HEK293 (cell line): ENCODE measurements around the gene RBM14.

Source experiments
- CTCF ChIA-PET: fragments of 350-600 bp; formaldehyde crosslinking; extraction: SDS; loops from one replicate; lab custom pipeline; 2021; ENCODE audit warnings: antibody characterized with exemption; lab: Yijun Ruan, JAX
- POLR2A ChIA-PET: fragments of 300-600 bp; formaldehyde crosslinking; extraction: SDS; loops from one replicate; lab custom pipeline; 2020; ENCODE audit warnings: antibody characterized with exemption, inconsistent platforms; lab: Yijun Ruan, JAX
- H3K27ac ChIP-seq: fragments of 200-500 bp; sonication (Bioruptor generic); 2 replicates; pipeline ENCODE4 v1.5.1; 2014; ENCODE audit warnings: low read depth, low read length, control low read depth, inconsistent platforms; ENCODE audit errors: extremely low read depth
- H3K36me3 ChIP-seq, 2 experiments: fragments of 200-500 bp in 1 of 2; sonication (Bioruptor generic) in 1 of 2; 1 replicate in 1 of 2; 2 replicates in 1 of 2; pipeline ENCODE4 v1.5.1; 2014 to 2017; ENCODE audit warnings: inconsistent platforms in 2 of 2, low read length in 2 of 2; ENCODE audit not compliant: control insufficient read depth in 2 of 2, insufficient read depth in 1 of 2
- H3K4me1 ChIP-seq: fragments of 200-500 bp; sonication (Bioruptor generic); 2 replicates; pipeline ENCODE4 v1.5.1; 2014; ENCODE audit warnings: mild to moderate bottlenecking, low read length, inconsistent platforms; ENCODE audit not compliant: control insufficient read depth, insufficient read depth
- H3K4me3 ChIP-seq: 2 replicates; pipeline ENCODE4 v1.5.1; 2011; ENCODE audit warnings: low read depth, mild to moderate bottlenecking, control low read depth, low read length, moderate library complexity
- H3K9me3 ChIP-seq: fragments of 200-500 bp; sonication (Bioruptor generic); 2 replicates; pipeline ENCODE4 v1.5.1; 2014; ENCODE audit warnings: low read depth, low read length, inconsistent platforms; ENCODE audit not compliant: control insufficient read depth, insufficient read depth
- GLI4 ChIP-seq: fragments of 450-650 bp; formaldehyde crosslinking; IDR thresholded peaks from 2 replicates; pipeline ENCODE4 v1.5.1; 2016; ENCODE audit warnings: missing biosample characterization, missing genetic modification characterization
- GLIS1 ChIP-seq: fragments of 450-650 bp; formaldehyde crosslinking; IDR thresholded peaks from 2 replicates; pipeline ENCODE4 v1.5.1; 2016; ENCODE audit warnings: missing biosample characterization, missing genetic modification characterization
- KLF17 ChIP-seq: fragments of 450-650 bp; formaldehyde crosslinking; IDR thresholded peaks from 2 replicates; pipeline ENCODE4 v1.5.1; 2016; ENCODE audit warnings: missing biosample characterization, missing genetic modification characterization
- PRDM6 ChIP-seq: fragments of 450-650 bp; formaldehyde crosslinking; IDR thresholded peaks from 2 replicates; pipeline ENCODE4 v1.5.1; 2017; ENCODE audit warnings: missing biosample characterization, missing genetic modification characterization
- SCRT1 ChIP-seq: fragments of 450-650 bp; formaldehyde crosslinking; IDR thresholded peaks from 2 replicates; pipeline ENCODE4 v1.5.1; 2016; ENCODE audit warnings: missing biosample characterization, missing genetic modification characterization, borderline replicate concordance
- ZBTB10 ChIP-seq: fragments of 450-650 bp; formaldehyde crosslinking; IDR thresholded peaks from 2 replicates; pipeline ENCODE4 v1.5.1; 2016; ENCODE audit warnings: missing biosample characterization, missing genetic modification characterization
- ZBTB8A ChIP-seq: fragments of 450-650 bp; formaldehyde crosslinking; IDR thresholded peaks from 2 replicates; pipeline ENCODE4 v1.5.1; 2016; ENCODE audit warnings: missing biosample characterization, missing genetic modification characterization
- ZIC2 ChIP-seq: fragments of 450-650 bp; formaldehyde crosslinking; IDR thresholded peaks from 2 replicates; pipeline ENCODE4 v1.5.1; 2016; ENCODE audit warnings: missing biosample characterization, missing genetic modification characterization
- ZNF121 ChIP-seq: fragments of 450-650 bp; formaldehyde crosslinking; IDR thresholded peaks from 2 replicates; pipeline ENCODE4 v1.5.1; 2016; ENCODE audit warnings: missing biosample characterization, missing genetic modification characterization
- ZNF211 ChIP-seq: fragments of 450-650 bp; formaldehyde crosslinking; IDR thresholded peaks from 2 replicates; pipeline ENCODE4 v1.5.1; 2016; ENCODE audit warnings: low read depth, missing biosample characterization, missing genetic modification characterization
- ZNF23 ChIP-seq: fragments of 450-650 bp; formaldehyde crosslinking; IDR thresholded peaks from 2 replicates; pipeline ENCODE4 v1.5.1; 2016; ENCODE audit warnings: missing biosample characterization, missing genetic modification characterization, borderline replicate concordance
- ZNF239 ChIP-seq: fragments of 450-650 bp; formaldehyde crosslinking; IDR thresholded peaks from 2 replicates; pipeline ENCODE4 v1.5.1; 2016; ENCODE audit warnings: missing biosample characterization, missing genetic modification characterization
- ZNF24 ChIP-seq: fragments of 450-650 bp; formaldehyde crosslinking; IDR thresholded peaks from 2 replicates; pipeline ENCODE4 v1.5.1; 2016; ENCODE audit warnings: missing biosample characterization, missing genetic modification characterization
- ZNF366 ChIP-seq: fragments of 450-650 bp; formaldehyde crosslinking; conservative IDR thresholded peaks from 2 replicates; pipeline ENCODE4 v1.5.1; 2016; ENCODE audit warnings: missing biosample characterization, missing genetic modification characterization
- ZNF433 ChIP-seq: fragments of 450-650 bp; formaldehyde crosslinking; IDR thresholded peaks from 2 replicates; pipeline ENCODE4 v1.5.1; 2016; ENCODE audit warnings: missing biosample characterization, missing genetic modification characterization, low read depth
- ZNF544 ChIP-seq: fragments of 450-650 bp; formaldehyde crosslinking; IDR thresholded peaks from 2 replicates; pipeline ENCODE4 v1.5.0; 2017; ENCODE audit warnings: missing biosample characterization, missing genetic modification characterization
- ZNF571 ChIP-seq: fragments of 450-650 bp; formaldehyde crosslinking; IDR thresholded peaks from 2 replicates; pipeline ENCODE4 v1.5.0; 2017; ENCODE audit warnings: missing biosample characterization, missing genetic modification characterization
- ZNF600 ChIP-seq: fragments of 450-650 bp; formaldehyde crosslinking; IDR thresholded peaks from 2 replicates; pipeline ENCODE4 v1.5.1; 2016; ENCODE audit warnings: missing biosample characterization, missing genetic modification characterization
- ZNF704 ChIP-seq: fragments of 450-650 bp; formaldehyde crosslinking; IDR thresholded peaks from 2 replicates; pipeline ENCODE4 v1.5.1; 2016; ENCODE audit warnings: missing biosample characterization, missing genetic modification characterization
- ZSCAN30 ChIP-seq: fragments of 450-650 bp; IDR thresholded peaks from 2 replicates; pipeline ENCODE4 v1.5.1; 2018; ENCODE audit warnings: missing biosample characterization, mild to moderate bottlenecking, missing genetic modification characterization, moderate library complexity

The RBM14 gene

GRCh38 chr11:66593650-66594049, 22.8 kb upstream of the RBM14 start (continued):
- TF ChIP-seq KLF17 (tag by site-specific recombination) (no peak), ZNF366 (no peak), ZNF239 (tag by site-specific recombination) (no peak), ZNF23 (tag by site-specific recombination) (no peak), ZNF433 (no peak), ZNF571 (tag by site-specific recombination) (no peak)

GRCh38 chr11:66595245-66595904, 21.1 kb upstream of the RBM14 start:
- TF ChIP-seq ZNF600 (tag by site-specific recombination) (no peak), ZNF121 (tag by site-specific recombination) (peak; percentile 46; the same call in 1 of the 2 replicates), ZSCAN30 (no peak), GLIS1 (tag by site-specific recombination) (peak; percentile 62; the same call in 1 of the 2 replicates), ZNF704 (tag by site-specific recombination) (no peak)
- CTCF ChIA-PET, result interaction anchor here (0.6 to 2.2 kb wide), 6 partner anchors 17 to 1610 kb away, joined by 3 to 16 read pairs (median 4); partner anchors contain the start of gene RBM4B
- POLR2A ChIA-PET, result interaction anchor here (0.5 to 3.1 kb wide), 8 partner anchors 10 to 90 kb away, joined by 3 to 32 read pairs (median 5); partner anchors contain the start of genes ACTN3, RBM14, RBM4 and RBM4B
- peaks cover 4 to 31% of the 10 kb centered on the region in 2 experiments for H3K36me3 ChIP-seq
- H3K4me3 ChIP-seq, result no peak overlapping the region
- no peaks in the 10 kb centered on the region for H3K4me1 ChIP-seq
- no peak overlapping the region for H3K27ac ChIP-seq
- no peaks in the 10 kb centered on the region for H3K9me3 ChIP-seq

- Histone ChIP-seq H3K27ac (no peak overlapping the region), H3K4me3 (no peak overlapping the region), H3K9me3 (no peaks in the 10 kb centered on the region), H3K4me1 (peaks cover 5% of the 10 kb centered on the region; the same call in 1 of the 2 replicates), H3K36me3 (peaks cover 4 to 58% of the 10 kb centered on the region in 2 experiments)
- TF ChIP-seq SCRT1 (tag by site-specific recombination), result no peak
- no peak for TF ChIP-seq ZNF544
- no peak for TF ChIP-seq ZBTB8A (tag by site-specific recombination)
- ChIA-PET POLR2A (interaction anchor here (1.0 to 1.3 kb wide), 2 partner anchors 17 to 79 kb away, joined by 3 to 6 read pairs; partner anchors contain the start of gene RBM14), CTCF (interaction anchor here (0.7 kb wide), 1 partner anchor 48 kb away, joined by 3 read pairs; no protein-coding TSS in a partner anchor)
These were observed 17.4 kb upstream of the RBM14 start for GRCh38 chr11:66598993-66599392.

GRCh38 chr11:66600219-66600618, 16.2 kb upstream of the RBM14 start:
- TF ChIP-seq SCRT1 (tag by site-specific recombination) (no peak), GLI4 (tag by site-specific recombination) (no peak), ZBTB10 (no peak), ZIC2 (tag by site-specific recombination) (no peak), PRDM6 (tag by site-specific recombination) (no peak), ZNF24 (tag by site-specific recombination) (0 out of 2 replicates have a peak, but pooled peaks have one; percentile 24), ZNF211 (tag by site-specific recombination) (no peak)
- TF ChIP-seq, all 188 proteins: peak for 1
- no peak overlapping the region for H3K4me3 ChIP-seq
- peaks cover 5% of the 10 kb centered on the region; the same call in 1 of the 2 replicates for H3K4me1 ChIP-seq
- CTCF ChIA-PET, result interaction anchor here (0.6 kb wide), 1 partner anchor 21 kb away, joined by 4 read pairs; no protein-coding TSS in a partner anchor
- POLR2A ChIA-PET, result interaction anchor here (0.5 to 1.3 kb wide), 2 partner anchors 16 to 187 kb away, joined by 3 to 6 read pairs; partner anchors contain the start of gene RBM14
- peaks cover 4 to 66% of the 10 kb centered on the region in 2 experiments for H3K36me3 ChIP-seq
- no peaks in the 10 kb centered on the region for H3K9me3 ChIP-seq
- H3K27ac ChIP-seq, result no peak overlapping the region
